SH-SY5Y (cell line): ENCODE results near the gene PAX7.

Experiments used
- GATA2 ChIP-seq: IDR thresholded peaks from 2 replicates; pipeline ENCODE4 v1.6.1; 2011; ENCODE audit warnings: mild to moderate bottlenecking, low read depth, low read length
- GATA3 ChIP-seq: IDR thresholded peaks from 2 replicates; pipeline ENCODE4 v1.6.1; 2011; ENCODE audit warnings: low read depth, mild to moderate bottlenecking, low read length, moderate library complexity

The PAX7 gene

DNA sequence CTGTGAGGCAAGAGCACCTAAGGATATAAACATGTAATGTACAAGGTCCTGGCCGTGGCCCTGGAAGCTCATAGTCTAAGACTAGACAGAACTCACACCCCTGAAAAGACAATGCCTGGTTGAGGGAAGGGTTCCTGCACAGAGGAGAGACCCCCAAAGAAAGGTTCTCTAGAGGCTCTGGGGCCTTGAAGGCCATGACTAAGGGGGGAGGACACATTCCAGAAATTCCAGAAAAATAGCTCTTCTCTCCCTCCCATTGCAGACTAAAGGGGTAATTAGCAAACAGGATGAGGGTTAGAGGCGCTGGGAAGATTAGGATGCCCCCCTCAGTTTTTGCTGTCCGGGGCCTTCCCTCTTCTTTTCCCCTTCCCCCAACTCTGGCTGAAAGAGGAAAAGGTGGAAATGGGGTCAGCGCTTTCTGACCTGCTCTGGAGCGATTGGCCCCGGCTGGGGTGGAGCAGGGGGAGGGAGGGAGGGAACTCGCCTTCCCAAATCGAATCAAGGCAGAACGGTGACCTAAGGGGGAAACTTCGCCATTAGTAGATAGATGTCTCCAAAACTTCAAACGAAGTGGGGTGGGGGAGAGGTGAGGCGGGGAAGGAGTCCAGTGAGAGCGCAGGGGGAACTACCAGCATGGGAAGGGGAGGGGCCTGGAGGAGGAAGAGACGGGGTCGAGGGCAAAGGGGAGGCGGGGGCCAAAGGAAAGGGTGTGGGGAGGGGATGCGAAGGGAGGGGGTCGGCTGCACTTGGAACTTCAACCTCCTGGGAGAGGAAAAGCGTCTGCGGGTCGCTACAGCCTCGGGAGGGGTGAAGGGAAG lies 11.8 kb downstream of the PAX7 start:
- no peak for TF ChIP-seq GATA2
- TF ChIP-seq GATA3: no peak

DNA sequence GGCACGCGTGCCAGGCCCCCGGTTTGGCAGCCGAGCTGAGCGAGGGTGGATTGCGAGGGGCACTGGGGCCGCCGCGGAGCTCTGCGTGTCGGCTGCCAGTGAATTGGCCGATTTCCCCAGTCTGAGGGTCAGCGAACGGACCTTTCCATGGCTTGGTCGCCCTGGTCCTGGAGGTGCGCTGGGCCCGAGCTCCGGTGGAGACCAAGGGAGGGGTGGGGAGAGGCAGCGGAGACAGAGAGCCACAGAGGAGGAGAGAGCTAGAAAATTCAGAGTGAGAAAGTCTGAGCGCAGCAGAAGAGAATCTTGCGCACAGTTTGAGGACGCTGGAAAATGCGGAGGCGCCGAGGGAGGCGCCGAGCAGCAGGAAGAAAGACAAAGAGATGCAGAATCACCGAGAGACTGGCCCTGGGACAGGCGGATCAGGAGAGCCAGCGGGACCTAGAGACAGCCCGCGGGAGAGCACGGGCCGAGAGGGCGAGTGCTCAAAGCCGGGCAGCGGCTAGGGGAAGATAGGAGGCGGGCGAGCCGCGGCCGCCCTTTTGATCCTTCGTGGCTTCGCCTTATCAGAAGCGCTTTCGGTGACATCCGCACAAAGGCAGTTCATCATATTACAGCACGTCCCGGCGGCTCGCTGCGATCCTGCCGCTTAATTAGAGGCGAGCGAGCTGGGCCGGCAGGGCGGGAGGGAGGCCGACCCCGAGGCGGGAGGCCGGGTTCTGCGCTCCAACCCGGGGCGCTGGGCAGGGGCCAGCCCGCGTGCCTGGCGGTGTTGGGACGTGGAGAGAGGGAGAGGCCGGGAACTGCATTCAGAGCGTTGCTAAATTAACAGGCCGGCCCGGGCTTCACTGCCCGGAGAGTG lies 12.7 kb downstream of the PAX7 start:
- TF ChIP-seq GATA3 (no peak), GATA2 (peak; percentile 29; the same call in 1 of the 2 replicates)

DNA sequence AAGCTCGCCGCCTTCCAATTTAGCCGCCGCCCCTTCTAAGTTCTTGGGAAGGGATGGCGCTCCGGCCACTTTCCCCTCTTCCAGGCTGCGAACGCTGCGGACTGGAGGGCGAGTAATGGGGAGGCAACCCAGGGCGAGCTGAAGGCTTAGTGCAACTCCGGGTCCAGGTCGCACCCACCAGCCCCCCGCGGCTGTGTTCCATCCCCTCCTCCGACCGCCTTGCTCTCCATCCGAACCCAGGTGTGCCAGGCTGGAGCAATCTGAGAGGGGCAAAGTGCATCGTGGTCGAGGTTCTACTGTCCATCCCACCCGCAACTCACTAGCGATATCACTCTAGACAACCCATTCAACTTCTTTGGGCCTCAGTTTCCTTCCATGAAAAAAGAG lies 13.4 kb downstream of the PAX7 start:
- no peak for TF ChIP-seq GATA2
- no peak for TF ChIP-seq GATA3

DNA sequence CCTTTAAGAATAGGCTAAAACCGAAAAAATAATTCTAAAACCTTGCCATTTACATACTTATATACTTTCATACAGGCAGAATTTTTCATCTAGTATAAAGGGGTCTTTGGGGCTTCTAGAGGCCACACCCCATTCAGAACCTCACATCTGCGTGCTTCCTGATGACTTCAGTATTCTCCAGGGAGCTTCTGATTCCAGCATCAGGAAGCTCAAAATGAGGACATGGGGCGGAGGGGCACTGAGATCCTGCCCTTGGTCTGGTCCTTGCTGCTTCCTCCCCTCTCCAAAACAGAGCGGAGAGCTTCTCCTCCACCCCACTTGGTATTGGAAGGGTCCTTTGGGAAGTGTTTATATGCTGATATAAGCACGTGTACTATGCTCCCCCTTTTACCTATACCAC lies 13.8 kb downstream of the PAX7 start:
- TF ChIP-seq GATA3 (no peak), GATA2 (no peak)

DNA sequence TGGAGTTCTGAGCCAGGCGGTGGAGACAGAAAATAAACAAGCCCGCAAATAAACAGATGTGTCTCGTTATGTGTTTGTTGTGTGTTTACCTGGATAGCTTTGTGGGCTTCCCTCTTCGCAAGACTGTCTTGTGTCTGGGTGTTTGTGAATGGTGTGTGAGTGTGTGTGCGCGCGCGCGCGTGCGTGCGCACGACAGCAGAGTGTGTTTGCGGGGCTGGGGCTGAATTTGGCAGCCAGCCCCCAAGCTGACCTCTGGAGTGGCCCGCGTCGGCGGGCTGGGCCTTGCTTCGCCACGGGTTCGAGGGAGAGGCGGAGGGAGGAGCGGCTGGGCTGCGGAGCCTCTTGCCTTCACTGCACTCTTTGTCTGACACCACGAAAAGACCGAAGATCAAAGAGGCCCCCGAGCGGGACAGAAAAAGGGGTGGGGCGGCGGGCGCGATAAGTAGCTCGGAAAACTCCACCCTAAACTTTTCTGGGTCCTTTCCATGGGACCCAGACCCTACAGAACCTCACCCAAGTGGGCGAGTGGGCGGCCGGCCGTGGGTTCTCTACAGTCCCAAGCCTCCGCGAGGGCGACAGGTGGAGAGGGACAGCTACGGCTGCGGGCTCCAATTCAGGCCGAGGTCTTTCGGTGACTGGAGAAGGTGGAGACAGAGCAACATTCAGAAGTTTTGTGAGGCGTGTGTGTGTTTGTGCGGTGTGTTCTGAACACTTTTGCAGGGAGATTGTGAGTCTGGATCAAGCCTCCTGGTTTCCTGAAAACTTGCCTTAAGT lies 14.5 kb downstream of the PAX7 start:
- TF ChIP-seq GATA3 (no peak), GATA2 (no peak)

DNA sequence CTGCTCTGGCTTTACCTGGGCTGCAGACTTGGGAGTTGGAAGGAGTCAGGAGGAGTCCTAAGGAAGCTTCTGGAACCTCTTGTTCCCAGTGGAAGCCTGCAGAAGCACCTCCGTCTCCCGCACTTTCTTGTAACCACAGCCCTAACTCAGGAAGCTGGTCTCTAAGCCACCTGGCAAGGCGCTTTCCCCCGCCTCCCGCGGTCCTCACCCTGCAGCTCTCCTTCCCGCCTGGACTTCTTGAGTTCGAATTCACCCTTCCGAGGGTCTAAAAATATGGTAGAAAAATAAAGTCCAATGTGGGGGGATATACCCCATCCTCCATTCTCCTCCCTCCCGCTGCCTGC lies 15.1 kb downstream of the PAX7 start:
- TF ChIP-seq GATA2 (no peak), GATA3 (no peak)

DNA sequence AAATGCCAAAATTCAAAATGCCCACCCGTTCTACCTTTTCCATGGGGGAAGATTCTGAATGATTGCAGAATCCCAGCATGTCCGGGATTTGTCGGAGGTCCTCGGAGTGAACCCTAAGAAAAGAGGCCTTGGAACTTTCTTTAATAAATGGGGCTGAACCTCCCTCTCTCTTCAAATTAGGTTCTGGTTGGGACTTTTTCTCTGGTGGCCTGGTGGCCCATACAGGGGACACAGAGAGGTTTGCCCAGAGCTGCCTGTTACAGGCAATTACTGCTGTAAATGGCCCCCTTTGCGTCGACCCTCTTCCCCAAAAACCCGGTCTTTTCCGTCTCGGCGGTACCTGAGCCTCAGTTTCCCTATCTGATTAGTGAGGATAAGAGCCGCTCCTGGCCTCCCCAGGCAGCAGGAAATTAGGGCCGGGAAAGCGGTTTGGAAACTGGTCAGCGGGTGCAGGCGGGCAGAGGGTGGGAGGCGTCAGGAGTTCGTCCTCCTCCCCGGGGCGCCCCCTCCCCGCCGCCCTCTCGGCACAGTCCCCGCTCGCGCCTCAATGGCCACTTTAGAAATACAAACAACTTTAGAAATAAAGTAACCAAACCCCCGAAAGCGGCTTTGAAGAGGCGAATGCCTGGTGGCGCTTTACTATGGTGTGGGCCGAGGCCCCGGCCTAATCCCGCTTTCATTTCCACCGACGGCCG lies 15.6 kb downstream of the PAX7 start:
- TF ChIP-seq GATA3: no peak
- no peak for TF ChIP-seq GATA2

DNA sequence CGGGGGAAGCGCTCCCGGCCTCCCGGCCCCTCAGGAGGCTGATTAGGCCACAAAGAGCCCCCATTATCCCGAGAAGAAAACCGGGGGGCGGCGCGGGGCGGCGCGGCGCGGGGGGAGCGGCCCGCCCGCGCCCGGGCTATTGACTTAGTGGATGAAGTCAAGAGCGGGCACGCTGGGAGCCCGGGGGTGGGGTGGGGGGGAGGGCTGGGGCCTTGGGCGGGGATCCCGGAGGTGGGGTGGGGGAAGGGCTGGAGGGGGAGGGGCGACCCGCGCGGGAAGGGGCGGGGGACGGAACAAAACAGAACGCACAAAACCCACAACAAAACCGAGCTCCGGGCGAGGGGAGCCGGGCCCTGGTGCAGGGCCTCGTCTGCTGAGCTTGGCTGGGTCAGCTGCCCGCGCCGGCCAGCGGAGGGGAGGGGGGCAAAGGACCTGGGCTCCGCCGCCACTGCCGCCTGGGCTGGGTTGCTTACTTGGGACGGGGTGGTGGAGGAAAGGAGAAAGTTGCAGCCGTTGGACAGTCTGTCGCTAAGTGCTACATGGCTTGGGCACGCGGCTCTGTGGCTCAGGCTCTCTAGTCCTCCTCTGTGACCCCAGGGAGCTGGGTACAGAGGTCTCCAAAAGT lies 16.3 kb downstream of the PAX7 start:
- TF ChIP-seq GATA3: no peak
- TF ChIP-seq GATA2: no peak

DNA sequence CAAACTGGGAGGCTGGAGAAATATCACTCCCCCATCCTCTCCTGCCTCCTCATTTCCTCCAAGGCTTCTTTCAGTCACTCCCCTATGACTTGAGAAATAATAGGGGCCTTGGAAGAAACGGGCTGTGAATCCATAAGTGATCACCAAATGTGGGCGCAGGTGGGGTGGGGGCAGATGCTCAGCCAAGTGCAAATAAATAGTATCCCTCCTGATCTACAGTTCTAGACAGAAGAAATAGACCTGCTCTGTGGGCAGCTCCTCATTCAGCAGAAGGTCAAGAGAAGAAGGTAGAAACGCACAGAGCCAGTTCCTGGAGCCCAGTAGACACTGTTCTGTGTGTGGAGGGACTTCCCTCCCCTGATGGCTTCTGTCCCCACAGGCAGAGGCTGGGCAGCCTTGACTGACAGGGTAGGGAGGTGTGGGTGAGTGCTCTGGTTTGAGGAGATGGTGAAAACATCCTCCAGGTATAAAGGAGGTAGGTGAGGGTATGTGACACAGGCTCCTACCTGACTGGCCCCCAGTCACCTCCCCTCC lies 17.1 kb downstream of the PAX7 start:
- TF ChIP-seq GATA2 (no peak), GATA3 (no peak)

DNA sequence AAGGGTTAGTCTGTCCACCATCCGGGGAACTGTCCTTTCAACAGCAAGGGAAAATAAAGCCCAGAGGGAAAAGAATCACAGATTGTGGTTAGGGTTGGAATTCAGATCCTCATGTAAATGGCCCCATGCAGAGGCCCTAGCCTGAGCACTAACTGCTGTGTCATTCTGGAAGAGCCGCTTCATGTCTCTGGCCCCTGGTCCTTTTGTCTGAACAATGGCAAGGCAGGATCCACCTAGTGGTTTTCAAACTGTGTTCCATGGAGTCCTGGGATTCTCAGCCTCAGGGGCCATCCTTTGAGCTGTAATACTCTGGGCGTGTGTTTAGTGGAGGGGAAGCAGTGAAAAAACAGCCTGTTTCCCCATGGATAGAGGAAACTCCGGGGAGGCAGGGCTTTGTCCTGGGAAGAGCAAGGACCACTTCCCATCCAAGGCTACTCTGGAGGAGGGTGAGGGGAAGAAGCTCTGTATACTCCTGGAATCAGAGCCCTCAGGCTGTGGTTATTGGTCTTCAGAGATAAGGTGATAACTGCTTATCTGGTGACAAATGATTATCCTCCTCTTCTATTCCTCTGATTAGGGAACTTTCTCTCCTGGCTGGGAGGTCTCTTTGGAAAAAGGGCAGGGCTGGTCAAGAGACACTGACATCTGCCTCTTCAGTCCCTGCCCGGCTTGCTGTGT lies 19.2 kb downstream of the PAX7 start:
- TF ChIP-seq GATA2: no peak
- no peak for TF ChIP-seq GATA3

DNA sequence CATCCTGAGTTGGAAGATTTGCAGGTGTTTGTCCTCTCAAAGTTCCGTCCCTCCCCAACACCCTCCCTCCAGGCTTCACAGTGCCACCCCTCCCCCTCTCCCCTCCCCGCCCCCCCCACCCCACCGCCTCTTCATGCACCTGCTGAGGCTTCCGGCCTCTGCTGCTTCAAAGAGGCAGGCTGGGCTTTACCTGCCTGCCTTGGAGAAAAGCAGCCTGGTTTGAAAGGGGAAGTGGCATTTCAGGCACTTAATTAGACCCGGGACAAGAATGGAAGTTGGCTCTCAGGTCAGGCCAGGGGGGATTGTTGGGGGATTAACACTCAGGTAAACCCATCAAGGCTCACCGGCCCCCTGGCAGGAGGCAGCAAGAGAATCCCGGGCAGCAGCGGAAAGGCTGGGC lies 21.1 kb downstream of the PAX7 start:
- no peak for TF ChIP-seq GATA3
- TF ChIP-seq GATA2: no peak

DNA sequence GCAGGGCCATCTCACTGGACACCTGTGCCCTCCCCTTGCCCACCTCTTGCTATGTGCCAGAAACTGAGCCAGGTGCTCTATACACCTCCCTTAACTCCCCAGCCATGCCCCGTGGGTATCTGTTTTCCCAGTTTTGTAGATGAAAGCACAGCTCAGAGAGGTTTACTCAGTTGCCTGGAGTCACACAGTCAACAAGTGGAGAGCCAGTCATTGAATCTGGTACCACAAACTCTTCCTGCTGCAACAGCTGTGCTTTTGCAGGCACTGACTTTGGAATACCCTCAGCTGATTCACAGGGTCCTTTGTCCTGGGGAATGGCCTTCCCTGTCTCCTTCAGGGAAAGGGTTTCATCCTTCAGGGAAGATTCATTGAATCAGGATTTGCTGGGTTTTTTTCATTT lies 22.1 kb downstream of the PAX7 start:
- no peak for TF ChIP-seq GATA3
- TF ChIP-seq GATA2: no peak

DNA sequence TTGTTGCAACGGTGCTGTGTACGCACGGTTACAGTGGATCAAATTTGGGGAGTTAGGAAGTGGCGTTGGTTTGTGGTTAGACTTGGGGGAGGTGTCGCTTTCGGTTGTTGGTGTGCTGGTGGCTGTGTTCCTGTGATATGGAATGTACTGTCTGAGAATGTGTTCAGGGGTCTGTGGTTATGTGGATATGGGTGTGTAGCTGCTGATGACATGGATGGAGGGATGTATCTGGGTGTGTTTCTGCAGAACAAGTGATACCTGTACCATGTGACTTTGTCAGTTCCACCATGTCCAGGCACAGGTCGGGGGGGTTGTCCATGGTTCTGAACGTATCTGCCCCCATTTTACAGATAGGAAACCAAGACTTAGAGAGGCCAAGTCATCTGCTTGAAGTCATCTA lies 22.7 kb downstream of the PAX7 start:
- no peak for TF ChIP-seq GATA3

DNA sequence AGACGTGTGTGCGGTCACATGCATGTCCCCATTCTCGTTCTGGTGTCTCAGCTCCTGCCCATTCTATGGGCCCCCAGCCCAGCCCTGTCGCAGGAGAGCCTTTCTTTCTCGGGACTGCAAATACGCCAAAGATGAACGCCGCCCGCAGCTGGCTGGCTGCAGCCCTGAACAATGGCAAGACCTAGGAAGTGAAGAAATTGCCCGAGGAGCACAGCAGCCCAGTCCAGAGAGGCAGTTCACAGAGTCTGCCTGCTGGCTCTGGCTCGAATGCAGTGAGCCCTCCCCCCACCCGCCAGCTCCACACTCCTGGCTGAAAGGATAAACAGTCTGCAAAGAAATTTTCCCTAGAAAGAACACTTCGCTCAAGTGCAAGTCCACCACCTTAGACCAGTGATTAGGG lies 23.3 kb downstream of the PAX7 start:
- no peak for TF ChIP-seq GATA2
- TF ChIP-seq GATA3: no peak
